Nephron progenitor cell (in vitro differentiated cells): ENCODE results near the gene CCR5AS.

Source experiments
- DNase-seq: peaks from one replicate; pipeline ENCODE4 v3.0.0; 2021
- H3K27ac Mint-ChIP-seq: 2 replicates; pipeline ENCODE4 v1.8.0; 2021; ENCODE audit warnings: mild to moderate bottlenecking, moderate library complexity, mixed read lengths
- H3K27me3 Mint-ChIP-seq: 2 replicates; pipeline ENCODE4 v1.8.0; 2021; ENCODE audit warnings: mild to moderate bottlenecking, low read depth, mixed read lengths; ENCODE audit not compliant: poor library complexity
- H3K36me3 Mint-ChIP-seq: 2 replicates; pipeline ENCODE4 v1.8.0; 2021; ENCODE audit warnings: low read depth, mixed read lengths
- H3K4me1 Mint-ChIP-seq: 2 replicates; pipeline ENCODE4 v1.8.0; 2021; ENCODE audit warnings: mixed read lengths
- H3K4me3 Mint-ChIP-seq: 2 replicates; pipeline ENCODE4 v1.8.0; 2021; ENCODE audit warnings: mild to moderate bottlenecking, moderate library complexity, mixed read lengths
- H3K9me3 Mint-ChIP-seq: 2 replicates; pipeline ENCODE4 v1.8.0; 2021; ENCODE audit warnings: mild to moderate bottlenecking, moderate library complexity, mixed read lengths
- CTCF ChIP-seq: fragments of 200-600 bp; sonication (generic); IDR thresholded peaks from 2 replicates; pipeline ENCODE4 v1.5.0; 2021; ENCODE audit warnings: antibody characterized with exemption

The CCR5AS gene

GRCh38 chr3:46381625-46382024 lies 25.2 kb downstream of the CCR5AS start:
- DNase-seq = no peak
- no peak for TF ChIP-seq CTCF
- H3K36me3 Mint-ChIP-seq = no peaks in the 10 kb centered on the region
- no peaks in the 10 kb centered on the region for H3K4me1 Mint-ChIP-seq
- no peak overlapping the region for H3K27ac Mint-ChIP-seq
- H3K27me3 Mint-ChIP-seq = peaks cover 9% of the 10 kb centered on the region
- no peak overlapping the region for H3K4me3 Mint-ChIP-seq
- peaks cover under 1% of the 10 kb centered on the region for H3K9me3 Mint-ChIP-seq

- Mint-ChIP-seq H3K27me3 (peaks cover 10% of the 10 kb centered on the region), H3K9me3 (no peaks in the 10 kb centered on the region), H3K27ac (no peak overlapping the region), H3K4me3 (no peak overlapping the region), H3K4me1 (no peaks in the 10 kb centered on the region), H3K36me3 (no peaks in the 10 kb centered on the region)
- no peak for TF ChIP-seq CTCF
- no peak for DNase-seq
These were observed 26.2 kb downstream of the CCR5AS start for GRCh38 chr3:46380471-46381221.

GRCh38 chr3:46378426-46378942 lies 28.4 kb downstream of the CCR5AS start:
- peak; percentile 67 for TF ChIP-seq CTCF
- no peak overlapping the region for H3K4me3 Mint-ChIP-seq
- H3K9me3 Mint-ChIP-seq = no peaks in the 10 kb centered on the region
- H3K36me3 Mint-ChIP-seq = no peaks in the 10 kb centered on the region
- peak; percentile 73 for DNase-seq
- H3K27ac Mint-ChIP-seq = no peak overlapping the region
- no peaks in the 10 kb centered on the region for H3K4me1 Mint-ChIP-seq
- peaks cover 32% of the 10 kb centered on the region for H3K27me3 Mint-ChIP-seq

- H3K4me1 Mint-ChIP-seq = peaks cover 2% of the 10 kb centered on the region
- H3K9me3 Mint-ChIP-seq = no peaks in the 10 kb centered on the region
- H3K27me3 Mint-ChIP-seq = peaks cover 32% of the 10 kb centered on the region
- no peak for TF ChIP-seq CTCF
- no peak overlapping the region for H3K4me3 Mint-ChIP-seq
- no peak for DNase-seq
- no peak overlapping the region for H3K27ac Mint-ChIP-seq
- H3K36me3 Mint-ChIP-seq = no peaks in the 10 kb centered on the region
These were observed 31.1 kb downstream of the CCR5AS start for GRCh38 chr3:46375814-46376213.

- Mint-ChIP-seq H3K27me3 (peaks cover 32% of the 10 kb centered on the region), H3K4me1 (peaks cover 5% of the 10 kb centered on the region), H3K27ac (no peak overlapping the region), H3K36me3 (no peaks in the 10 kb centered on the region), H3K9me3 (no peaks in the 10 kb centered on the region), H3K4me3 (no peak overlapping the region)
- no peak for DNase-seq
- TF ChIP-seq CTCF = no peak
These were observed 31.6 kb downstream of the CCR5AS start for GRCh38 chr3:46375218-46375617.

GRCh38 chr3:46374755-46375154 lies 32.1 kb downstream of the CCR5AS start:
- peaks cover 37% of the 10 kb centered on the region for H3K27me3 Mint-ChIP-seq

More at GRCh38 chr3:46374755-46375154, 32.1 kb downstream of the CCR5AS start:
- no peak for TF ChIP-seq CTCF
- H3K27ac Mint-ChIP-seq = no peak overlapping the region
- H3K4me3 Mint-ChIP-seq = no peak overlapping the region
- no peaks in the 10 kb centered on the region for H3K9me3 Mint-ChIP-seq
- H3K36me3 Mint-ChIP-seq = no peaks in the 10 kb centered on the region
- no peak for DNase-seq
- H3K4me1 Mint-ChIP-seq = peaks cover 5% of the 10 kb centered on the region
